ENCODE data around the gene ITGAE.
"Not testable (repeated sequence)": the region's sequence is repeated elsewhere in the genome, so short reads cannot be mapped to it uniquely, and the experiment has no call there.

The ITGAE gene

GRCh38 chr17:3794557-3795389, 6.2 kb downstream of the ITGAE start:
- peak; percentile 45 for DNase-seq

- DNase-seq, result not testable (repeated sequence)
Observed at GRCh38 chr17:3794152-3794551, 6.8 kb downstream of the ITGAE start.

GRCh38 chr17:3793258-3793657, 7.7 kb downstream of the ITGAE start:
- not testable (repeated sequence) for DNase-seq

- no peak for DNase-seq
Observed at GRCh38 chr17:3792481-3792880, 8.5 kb downstream of the ITGAE start.

- DNase-seq, result peak; percentile 24
Observed at GRCh38 chr17:3788200-3788599, 12.8 kb downstream of the ITGAE start.

GRCh38 chr17:3785323-3785722, 15.7 kb downstream of the ITGAE start:
- not testable (repeated sequence) for DNase-seq

GRCh38 chr17:3782751-3783150, 18.2 kb downstream of the ITGAE start:
- no peak for DNase-seq

- no peak for DNase-seq
Observed at GRCh38 chr17:3780986-3781385, 20.0 kb downstream of the ITGAE start.

- DNase-seq, result no peak
Observed at GRCh38 chr17:3777366-3778120, 23.4 kb downstream of the ITGAE start.

- no peak for DNase-seq
Observed at GRCh38 chr17:3773966-3774365, 27.0 kb downstream of the ITGAE start.

GRCh38 chr17:3773511-3773910, 27.5 kb downstream of the ITGAE start:
- no peak for DNase-seq

- no peak for DNase-seq
Observed at GRCh38 chr17:3772764-3773163, 28.2 kb downstream of the ITGAE start.

GRCh38 chr17:3771140-3771539, 29.8 kb downstream of the ITGAE start:
- DNase-seq, result no peak

GRCh38 chr17:3770466-3770865, 30.5 kb downstream of the ITGAE start:
- peak; percentile 62 for DNase-seq

GRCh38 chr17:3768769-3769168, 32.2 kb downstream of the ITGAE start:
- no peak for DNase-seq

GRCh38 chr17:3768341-3768740, 32.6 kb downstream of the ITGAE start:
- no peak for DNase-seq

- DNase-seq, result no peak
Observed at GRCh38 chr17:3766779-3767178, 34.2 kb downstream of the ITGAE start.

GRCh38 chr17:3765981-3766380, 35.0 kb downstream of the ITGAE start:
- no peak for DNase-seq

GRCh38 chr17:3763777-3764170, 37.2 kb downstream of the ITGAE start:
- peak; percentile 20 for DNase-seq

- DNase-seq, result peak; percentile 25
Observed at GRCh38 chr17:3762922-3763776, 37.8 kb downstream of the ITGAE start.

- DNase-seq, result no peak
Observed at GRCh38 chr17:3761918-3762380, 39.0 kb downstream of the ITGAE start.

GRCh38 chr17:3761036-3761917, 39.7 kb downstream of the ITGAE start:
- no peak for DNase-seq
